HepG2 (cell line): Measurements from ENCODE around the gene SELENOI. TPM values are rescaled to one million over a fixed set of nuclear protein-coding genes. Genes with fewer than 3 reads are reported as not detected.

Experiments used
- ATAC-seq: fragments of 200-7000 bp; cut with Tn5 transposase; 3 replicates; pipeline ENCODE4 v1.9.1; 2020; ENCODE audit warnings: mild to moderate bottlenecking, moderate library complexity
- BruUV-seq: library from RNA; stranded (reverse); fragments of 400-500 nt; replicated peaks from 2 replicates; lab custom pipeline; 2021; lab: Mats Ljungman, UMichigan
- CTCF ChIA-PET: fragments of 300-600 bp; formaldehyde crosslinking; extraction: SDS; loops from one replicate; lab custom pipeline; 2021; ENCODE audit warnings: low total read pairs, inconsistent platforms, low intra/inter-chr PET ratio; lab: Yijun Ruan, JAX
- POLR2A ChIA-PET: fragments of 350-600 bp; sonication (Branson Sonifier 250); formaldehyde crosslinking; loops from one replicate; lab custom pipeline; 2020; ENCODE audit warnings: antibody characterized with exemption, inconsistent platforms; lab: Yijun Ruan, JAX
- DNase-seq: peaks from one replicate; pipeline ENCODE4 v3.0.0-alpha.2; 2015; ENCODE audit warnings: low spot score
- FAIRE-seq: peaks from 3 replicates; lab custom pipeline; 2011; peaks lifted over from hg19 to GRCh38; lab: Jason Lieb, UNC
- H2AFZ ChIP-seq: one replicate; pipeline ENCODE4 v1.6.1; 2011; ENCODE audit warnings: low read length, inconsistent platforms
- H3K27ac ChIP-seq: fragments of 300-600 bp; 3 replicates; pipeline ENCODE4 v1.8.0; 2011; ENCODE audit warnings: mixed run types, mild to moderate bottlenecking, mixed read lengths, low read length, inconsistent platforms; ENCODE audit not compliant: insufficient read depth; ENCODE audit errors: extremely low read length
- H3K27me3 ChIP-seq, 2 experiments: fragments of 200-600 bp in 1 of 2; 2 replicates in 1 of 2; 3 replicates in 1 of 2; pipeline versions ENCODE4 v1.6.0 to v1.8.0; 2011; ENCODE audit warnings: low read length in 2 of 2, mild to moderate bottlenecking in 2 of 2, moderate library complexity in 2 of 2, inconsistent platforms in 1 of 2; ENCODE audit not compliant: insufficient read depth in 2 of 2, control insufficient read depth in 1 of 2
- H3K36me3 ChIP-seq, 2 experiments: fragments of 200-600 bp in 1 of 2; replicated peaks in 1 of 2; 2 replicates in 1 of 2; 3 replicates in 1 of 2; pipeline versions ENCODE4 v1.5.1 to v1.8.0; 2011; ENCODE audit warnings: low read length in 2 of 2, inconsistent platforms in 1 of 2; ENCODE audit not compliant: insufficient read depth in 2 of 2, control insufficient read depth in 1 of 2
- H3K4me1 ChIP-seq: 2 replicates; pipeline ENCODE4 v1.5.1; 2012; ENCODE audit warnings: low read length, inconsistent platforms; ENCODE audit not compliant: insufficient read depth
- H3K4me2 ChIP-seq: 2 replicates; pipeline ENCODE4 v1.6.0; 2011; ENCODE audit warnings: low read depth, low read length, inconsistent platforms
- H3K4me3 ChIP-seq, 3 experiments: fragments of 200-600 bp in 1 of 3; sonication (generic), shearing (Covaris generic) in 1 of 3; replicated peaks in 1 of 3; 2 replicates each; pipeline ENCODE4 v1.5.1; 2011 to 2016; ENCODE audit warnings: low read length in 3 of 3, inconsistent platforms in 2 of 3, low read depth in 2 of 3, mild to moderate bottlenecking in 2 of 3, control low read depth in 1 of 3, mixed read lengths in 1 of 3; ENCODE audit not compliant: insufficient read depth in 1 of 3
- H3K79me2 ChIP-seq: one replicate; pipeline ENCODE4 v1.6.1; 2011; ENCODE audit warnings: low read length, inconsistent platforms; ENCODE audit not compliant: insufficient read depth
- H3K9ac ChIP-seq: 2 replicates; pipeline ENCODE4 v1.6.0; 2011; ENCODE audit warnings: mild to moderate bottlenecking, low read depth, low read length, inconsistent platforms; ENCODE audit not compliant: insufficient read depth
- H3K9me3 ChIP-seq: 2 replicates; pipeline ENCODE4 v1.5.1; 2012; ENCODE audit warnings: mild to moderate bottlenecking, low read length
- H4K20me1 ChIP-seq: 2 replicates; pipeline ENCODE4 v1.6.0; 2011; ENCODE audit warnings: inconsistent platforms, mild to moderate bottlenecking, low read length, moderate library complexity; ENCODE audit not compliant: insufficient read depth
- ARHGAP35 ChIP-seq: sonication (generic); formaldehyde crosslinking; IDR thresholded peaks from 2 replicates; pipeline ENCODE4 v1.9.0; 2022; ENCODE audit warnings: mild to moderate bottlenecking, inconsistent platforms, moderate library complexity, missing genetic modification reagents, borderline replicate concordance
- IKZF5 ChIP-seq: IDR thresholded peaks from 2 replicates; pipeline ENCODE4 v1.6.1; 2018; ENCODE audit warnings: missing genetic modification reagents, mild to moderate bottlenecking, missing compliant biosample characterization
- LBX2 ChIP-seq: sonication (generic); formaldehyde crosslinking; IDR thresholded peaks from 2 replicates; pipeline ENCODE4 v1.5.0; 2020; ENCODE audit warnings: missing genetic modification reagents, mild to moderate bottlenecking, borderline replicate concordance
- PLSCR1 ChIP-seq: sonication (generic); formaldehyde crosslinking; IDR thresholded peaks from 2 replicates; pipeline ENCODE4 v1.5.0; 2020; ENCODE audit warnings: missing genetic modification reagents, mild to moderate bottlenecking, borderline replicate concordance
- STAT6 ChIP-seq: sonication (generic); formaldehyde crosslinking; IDR thresholded peaks from 2 replicates; pipeline ENCODE4 v1.4.0; 2020; ENCODE audit warnings: missing genetic modification reagents, mild to moderate bottlenecking, borderline replicate concordance
- TEAD3 ChIP-seq: optimal IDR thresholded peaks from 2 replicates; pipeline ENCODE3; 2016; ENCODE audit warnings: borderline replicate concordance
- ZBTB39 ChIP-seq: sonication (generic); formaldehyde crosslinking; IDR thresholded peaks from 2 replicates; pipeline ENCODE4 v1.5.0; 2020; ENCODE audit warnings: missing genetic modification reagents
- ZEB1 ChIP-seq: IDR thresholded peaks from 2 replicates; pipeline ENCODE4 v1.6.1; 2012; ENCODE audit warnings: mild to moderate bottlenecking, low read depth, inconsistent platforms; ENCODE audit not compliant: insufficient replicate concordance
- ZFAT ChIP-seq: sonication (generic); formaldehyde crosslinking; conservative IDR thresholded peaks from 2 replicates; pipeline ENCODE4 v1.8.1; 2023; ENCODE audit warnings: missing genetic modification reagents, inconsistent platforms
- ZNF432 ChIP-seq: sonication (generic); formaldehyde crosslinking; IDR thresholded peaks from 2 replicates; pipeline ENCODE4 v1.5.0; 2020; ENCODE audit warnings: missing genetic modification reagents, mild to moderate bottlenecking, borderline replicate concordance
- WGBS: methylation state at CpG from one replicate; pipeline ENCODE4 v1.1.6; 2017; ENCODE audit warnings: low lambda C conversion rate; 5-methylcytosine and 5-hydroxymethylcytosine counted together
- in situ Hi-C: cut with HindIII; loops from 2 replicates; pipeline ENCODE4 v1.10.0; 2017; ENCODE audit warnings: low pct_unique_long_range_greater_than_20kb; ENCODE audit not compliant: extremely low pct_ligation_motif_present
- intact Hi-C: fragments of 100-400 bp; cut with micrococcal nuclease; formaldehyde crosslinking; loops from one replicate; pipeline ENCODE4 v1.10.0; 2022; ENCODE audit not compliant: unreplicated experiment
- polyA plus RNA-seq, 8 experiments: library from polyadenylated mRNA; depleted of rRNA in 3 of 8; stranded (reverse) in 7 of 8; unstranded in 1 of 8; fragments of >200 nt; fragmentation: Illumina TruSeq in 4 of 8; extraction: Trizol in 4 of 8; gene quantifications; 2 replicates each; pipeline versions ENCODE4 v1.2.1 to v1.2.3, GENCODE V29; 2011 to 2016; ENCODE audit warnings: low read depth in 4 of 8, missing spikeins in 1 of 8, mixed read lengths in 1 of 8; ENCODE audit not compliant: insufficient read depth in 1 of 8
- total RNA-seq, 5 experiments: library from RNA; depleted of rRNA; stranded (reverse); fragments of >200 nt; fragmentation: Illumina TruSeq; extraction: Trizol; gene quantifications; 2 replicates each; pipeline ENCODE4 v1.2.3, GENCODE V29; 2016; ENCODE audit warnings: low read depth in 1 of 5

SELENOI gene
- total and polyA plus RNA-seq, 2 of the 13 experiments (the other 11 are each of a cell fraction or from before 2014, with no cell fraction given), result 27.7 to 60.3 TPM

- POLR2A ChIA-PET, result no interaction called here
- no peaks in the 10 kb centered on the region for H3K36me3 ChIP-seq
- CTCF ChIA-PET, result no interaction called here
- H3K9ac ChIP-seq, result no peak overlapping the region
- no peaks in the 10 kb centered on the region for H3K9me3 ChIP-seq
- no peak for TF ChIP-seq TEAD3 (CRISPR knock-in tag)
- TF ChIP-seq ZBTB39, result no peak
- no peak for TF ChIP-seq ZFAT
- no peak for TF ChIP-seq ZNF432 (CRISPR knock-in tag)
- TF ChIP-seq PLSCR1 (CRISPR knock-in tag), result no peak
- TF ChIP-seq IKZF5 (CRISPR knock-in tag), result no peak
- no peak for TF ChIP-seq STAT6 (CRISPR knock-in tag)
- TF ChIP-seq ZEB1, result no peak
- no peak for TF ChIP-seq ARHGAP35
- no peak for TF ChIP-seq LBX2 (CRISPR knock-in tag)
- no peak overlapping the region for H3K27ac ChIP-seq
- H3K27me3 ChIP-seq, result peaks cover 4 to 29% of the 10 kb centered on the region in 2 experiments; a peak in 4 of 5 replicates
- WGBS, result 52% methylated on average over 6 of the region's 6 CpGs
- no peak overlapping the region for H3K4me3 ChIP-seq
- peaks cover 4% of the 10 kb centered on the region for H3K4me1 ChIP-seq
- H2AFZ ChIP-seq, result no peak overlapping the region
- DNase-seq (no peak), ATAC-seq (no peak), FAIRE-seq (no peak)
- no TSS peak for BruUV-seq
- no peak overlapping the region for H3K4me2 ChIP-seq
- H4K20me1 ChIP-seq, result no peaks in the 10 kb centered on the region
- in situ Hi-C loops, result no loop called here
- intact Hi-C loops, result no loop called here
- H3K79me2 ChIP-seq, result no peaks in the 10 kb centered on the region
These were observed 40.4 kb upstream of the SELENOI start for GRCh38 chr2:26305540-26305939.
